Type B pancreatic cell (in vitro differentiated cells): ENCODE data around the gene RNASE1. TPM values are rescaled to one million over a fixed set of nuclear protein-coding genes. Genes with fewer than 3 reads are reported as not detected.
"Not testable (repeated sequence)": the region's sequence is repeated elsewhere in the genome, so short reads cannot be mapped to it uniquely, and the experiment has no call there.

Source experiments
- DNase-seq: peaks from one replicate; pipeline ENCODE4 v3.0.0; 2021; ENCODE audit warnings: mixed read lengths; ENCODE audit not compliant: unreplicated experiment; ENCODE audit errors: extremely low spot score
- H3K27ac Mint-ChIP-seq: 2 replicates; pipeline ENCODE4 v1.8.0; 2021; ENCODE audit warnings: mild to moderate bottlenecking, mixed read lengths
- H3K27me3 Mint-ChIP-seq: 2 replicates; pipeline ENCODE4 v1.8.0; 2021; ENCODE audit warnings: mixed read lengths
- H3K36me3 Mint-ChIP-seq: 2 replicates; pipeline ENCODE4 v1.8.0; 2021; ENCODE audit warnings: mixed read lengths
- H3K4me1 Mint-ChIP-seq: one replicate; pipeline ENCODE4 v1.8.0; 2021; ENCODE audit warnings: mixed read lengths; ENCODE audit not compliant: unreplicated experiment
- H3K4me3 Mint-ChIP-seq: 2 replicates; pipeline ENCODE4 v1.8.0; 2021; ENCODE audit warnings: mild to moderate bottlenecking, mixed read lengths
- H3K9me3 Mint-ChIP-seq: 2 replicates; pipeline ENCODE4 v1.8.0; 2021; ENCODE audit warnings: mixed read lengths
- total RNA-seq: library from RNA; stranded (reverse); gene quantifications from 2 replicates; pipeline ENCODE4 v1.2.1, GENCODE V29; 2021; ENCODE audit warnings: low replicate concordance
- TF ChIP-seq, protein P1 (sequence below): fragments of 200-600 bp; sonication (generic); conservative IDR thresholded peaks from 2 replicates; pipeline ENCODE4 v1.5.0; 2021; ENCODE audit warnings: antibody characterized with exemption, mild to moderate bottlenecking

RNASE1 gene
- total RNA-seq, 1 donor from 2014 or later, result 476 TPM

DNA sequence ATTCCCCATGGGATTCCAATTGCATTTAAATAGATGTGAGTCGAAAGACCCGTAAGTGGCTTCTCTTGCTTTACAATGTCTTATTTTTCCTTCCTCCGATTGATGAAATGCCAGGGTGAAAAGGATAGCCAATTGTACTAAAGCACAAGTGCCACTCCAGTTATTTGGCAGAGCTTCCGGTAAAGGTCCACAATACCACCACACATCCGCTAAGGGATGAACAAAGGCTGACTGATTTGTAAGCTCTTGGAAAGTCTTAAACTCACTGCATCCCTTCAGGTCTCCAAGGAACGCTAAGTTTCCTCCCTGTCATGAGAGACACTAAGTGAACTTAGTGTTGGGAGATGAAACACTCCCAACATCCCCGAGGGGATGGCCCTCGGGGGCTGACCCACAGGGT lies 21.2 kb upstream of the RNASE1 start:
- Mint-ChIP-seq H3K9me3 (peaks cover 9% of the 10 kb centered on the region), H3K4me1 (peaks cover 24% of the 10 kb centered on the region), H3K4me3 (no peak overlapping the region), H3K27ac (no peak overlapping the region), H3K36me3 (peaks cover 5% of the 10 kb centered on the region), H3K27me3 (no peaks in the 10 kb centered on the region)
- DNase-seq, result no peak
- TF ChIP-seq, protein P1, sequence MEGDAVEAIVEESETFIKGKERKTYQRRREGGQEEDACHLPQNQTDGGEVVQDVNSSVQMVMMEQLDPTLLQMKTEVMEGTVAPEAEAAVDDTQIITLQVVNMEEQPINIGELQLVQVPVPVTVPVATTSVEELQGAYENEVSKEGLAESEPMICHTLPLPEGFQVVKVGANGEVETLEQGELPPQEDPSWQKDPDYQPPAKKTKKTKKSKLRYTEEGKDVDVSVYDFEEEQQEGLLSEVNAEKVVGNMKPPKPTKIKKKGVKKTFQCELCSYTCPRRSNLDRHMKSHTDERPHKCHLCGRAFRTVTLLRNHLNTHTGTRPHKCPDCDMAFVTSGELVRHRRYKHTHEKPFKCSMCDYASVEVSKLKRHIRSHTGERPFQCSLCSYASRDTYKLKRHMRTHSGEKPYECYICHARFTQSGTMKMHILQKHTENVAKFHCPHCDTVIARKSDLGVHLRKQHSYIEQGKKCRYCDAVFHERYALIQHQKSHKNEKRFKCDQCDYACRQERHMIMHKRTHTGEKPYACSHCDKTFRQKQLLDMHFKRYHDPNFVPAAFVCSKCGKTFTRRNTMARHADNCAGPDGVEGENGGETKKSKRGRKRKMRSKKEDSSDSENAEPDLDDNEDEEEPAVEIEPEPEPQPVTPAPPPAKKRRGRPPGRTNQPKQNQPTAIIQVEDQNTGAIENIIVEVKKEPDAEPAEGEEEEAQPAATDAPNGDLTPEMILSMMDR, result no peak

DNA sequence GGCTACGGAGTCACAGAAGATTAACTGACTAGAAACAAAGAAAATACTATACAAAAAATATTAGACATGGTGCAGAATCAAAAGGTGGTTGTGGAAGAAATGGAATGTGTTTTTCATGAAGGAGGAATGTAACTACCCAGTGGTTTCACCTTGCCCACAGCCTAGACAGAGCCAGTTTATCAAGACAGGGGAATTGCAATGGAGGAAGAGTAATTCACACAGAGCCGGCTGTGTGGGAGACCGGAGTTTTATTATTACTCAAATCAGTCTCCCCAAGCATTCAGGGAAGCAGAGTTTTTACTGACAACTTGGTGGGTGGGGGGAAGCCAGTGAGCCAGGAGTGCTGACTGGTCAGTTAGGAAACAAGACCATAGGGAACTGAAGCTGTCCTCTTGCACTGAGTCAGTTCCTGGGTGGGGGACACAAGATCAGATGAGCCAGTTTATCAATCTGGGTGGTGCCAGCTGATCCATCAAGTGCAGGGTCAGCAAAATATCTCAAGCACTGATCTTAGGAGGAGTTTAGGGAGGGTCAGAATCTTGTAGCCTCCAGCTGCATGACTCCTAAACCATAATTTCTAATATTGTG lies 19.0 kb upstream of the RNASE1 start:
- peak overlapping the region; percentile 42 for H3K4me3 Mint-ChIP-seq
- peak overlapping the region; percentile 88 for H3K27ac Mint-ChIP-seq
- H3K36me3 Mint-ChIP-seq, H3K9me3 Mint-ChIP-seq, DNase-seq, H3K27me3 Mint-ChIP-seq: not testable (repeated sequence)
- H3K4me1 Mint-ChIP-seq, result peaks cover 24% of the 10 kb centered on the region

DNA sequence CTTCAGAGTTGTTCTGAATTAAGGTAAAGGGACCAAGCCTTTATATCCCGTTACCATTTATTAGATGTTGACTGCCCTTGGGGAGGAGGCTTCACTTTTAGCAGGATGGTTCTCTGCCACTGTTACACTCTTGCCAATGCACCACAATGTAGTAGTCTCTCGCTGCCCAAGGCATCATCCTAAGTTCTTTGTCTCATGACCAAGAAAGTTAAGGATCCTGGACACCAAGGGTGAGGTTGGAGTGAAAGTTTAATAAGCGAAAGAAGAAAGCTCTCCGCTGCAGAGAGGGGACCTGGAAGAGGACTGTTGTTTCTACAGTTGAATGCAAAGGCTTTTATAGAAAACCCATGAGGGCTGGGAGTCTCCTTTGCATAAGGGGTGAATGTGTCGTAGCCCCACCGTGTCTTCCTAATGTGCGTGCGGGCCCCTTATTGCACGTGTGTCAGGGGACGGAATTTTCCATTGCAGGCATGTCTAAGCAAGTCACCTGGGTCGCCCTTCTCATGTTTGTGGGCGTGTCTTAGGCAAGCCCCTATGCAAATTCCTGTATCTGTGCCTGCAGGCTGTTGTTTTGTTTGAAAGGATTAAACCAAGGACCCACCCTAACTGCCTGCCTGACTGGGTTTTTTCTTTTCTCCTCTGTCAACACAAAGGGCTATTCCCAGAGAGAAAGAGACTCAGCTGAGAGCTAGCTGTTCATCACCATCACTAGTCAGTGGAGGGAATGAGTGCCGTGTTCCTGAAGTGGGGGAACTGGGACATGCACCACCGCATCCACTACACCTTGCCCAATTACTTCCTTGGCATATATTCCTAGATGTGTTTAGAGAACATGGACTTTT lies 17.6 kb upstream of the RNASE1 start:
- TF ChIP-seq, protein P1, result no peak
- no peaks in the 10 kb centered on the region for H3K27me3 Mint-ChIP-seq
- no peak for DNase-seq
- peaks cover 18% of the 10 kb centered on the region for H3K4me1 Mint-ChIP-seq
- H3K9me3 Mint-ChIP-seq, result peaks cover 9% of the 10 kb centered on the region
- peak overlapping the region; percentile 88 for H3K27ac Mint-ChIP-seq
- H3K4me3 Mint-ChIP-seq, result peak overlapping the region; percentile 71
- H3K36me3 Mint-ChIP-seq, result peaks cover 5% of the 10 kb centered on the region

DNA sequence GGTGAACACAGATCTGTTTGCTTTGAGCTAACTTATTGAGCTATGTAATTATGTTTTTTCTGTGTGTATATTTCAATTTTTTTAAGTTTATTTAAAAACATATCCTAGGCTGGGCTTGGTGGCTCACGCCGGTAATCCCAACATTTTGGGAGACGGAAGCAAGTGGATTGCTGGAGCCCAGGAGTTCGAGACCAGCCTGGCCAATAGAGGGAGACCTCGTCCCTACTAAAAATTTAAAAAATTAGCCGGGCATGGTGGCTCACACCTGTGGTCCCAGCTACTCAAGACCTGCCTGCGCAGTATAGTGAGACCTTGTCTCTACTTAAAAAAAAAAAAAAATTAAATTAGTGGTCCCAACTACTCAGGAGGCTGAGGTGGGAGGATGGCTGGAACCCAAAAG lies 16.2 kb upstream of the RNASE1 start:
- H3K9me3 Mint-ChIP-seq, result peaks cover 9% of the 10 kb centered on the region
- DNase-seq, result no peak
- no peak overlapping the region for H3K27ac Mint-ChIP-seq
- TF ChIP-seq, protein P1, result peak; percentile 29
- H3K4me3 Mint-ChIP-seq, result no peak overlapping the region
- H3K4me1 Mint-ChIP-seq, result peaks cover 18% of the 10 kb centered on the region
- H3K27me3 Mint-ChIP-seq, result no peaks in the 10 kb centered on the region
- H3K36me3 Mint-ChIP-seq, result peaks cover 5% of the 10 kb centered on the region

DNA sequence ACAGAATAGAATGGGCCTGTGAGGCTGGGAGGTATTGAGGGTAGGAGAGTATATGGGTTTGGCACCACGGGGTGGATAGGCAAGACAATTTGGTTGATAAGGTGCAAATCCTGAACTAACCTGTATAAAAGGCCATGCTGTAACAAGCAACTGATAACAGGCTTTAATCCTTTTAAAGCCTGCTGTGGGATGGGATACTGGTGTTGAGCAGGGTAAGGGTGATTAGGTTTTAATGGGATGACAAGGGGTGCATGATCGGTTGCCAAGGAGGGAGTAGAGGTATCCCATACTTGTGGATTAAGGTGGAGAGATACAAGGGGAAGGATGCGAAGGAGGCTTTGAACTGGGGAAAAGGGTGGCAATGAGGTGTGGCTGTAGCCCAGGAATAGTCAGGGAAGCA lies 13.3 kb upstream of the RNASE1 start:
- not testable (repeated sequence) for H3K9me3 Mint-ChIP-seq, H3K4me1 Mint-ChIP-seq, DNase-seq, H3K4me3 Mint-ChIP-seq, H3K36me3 Mint-ChIP-seq, H3K27me3 Mint-ChIP-seq
- H3K27ac Mint-ChIP-seq, result peak overlapping the region; percentile 83

DNA sequence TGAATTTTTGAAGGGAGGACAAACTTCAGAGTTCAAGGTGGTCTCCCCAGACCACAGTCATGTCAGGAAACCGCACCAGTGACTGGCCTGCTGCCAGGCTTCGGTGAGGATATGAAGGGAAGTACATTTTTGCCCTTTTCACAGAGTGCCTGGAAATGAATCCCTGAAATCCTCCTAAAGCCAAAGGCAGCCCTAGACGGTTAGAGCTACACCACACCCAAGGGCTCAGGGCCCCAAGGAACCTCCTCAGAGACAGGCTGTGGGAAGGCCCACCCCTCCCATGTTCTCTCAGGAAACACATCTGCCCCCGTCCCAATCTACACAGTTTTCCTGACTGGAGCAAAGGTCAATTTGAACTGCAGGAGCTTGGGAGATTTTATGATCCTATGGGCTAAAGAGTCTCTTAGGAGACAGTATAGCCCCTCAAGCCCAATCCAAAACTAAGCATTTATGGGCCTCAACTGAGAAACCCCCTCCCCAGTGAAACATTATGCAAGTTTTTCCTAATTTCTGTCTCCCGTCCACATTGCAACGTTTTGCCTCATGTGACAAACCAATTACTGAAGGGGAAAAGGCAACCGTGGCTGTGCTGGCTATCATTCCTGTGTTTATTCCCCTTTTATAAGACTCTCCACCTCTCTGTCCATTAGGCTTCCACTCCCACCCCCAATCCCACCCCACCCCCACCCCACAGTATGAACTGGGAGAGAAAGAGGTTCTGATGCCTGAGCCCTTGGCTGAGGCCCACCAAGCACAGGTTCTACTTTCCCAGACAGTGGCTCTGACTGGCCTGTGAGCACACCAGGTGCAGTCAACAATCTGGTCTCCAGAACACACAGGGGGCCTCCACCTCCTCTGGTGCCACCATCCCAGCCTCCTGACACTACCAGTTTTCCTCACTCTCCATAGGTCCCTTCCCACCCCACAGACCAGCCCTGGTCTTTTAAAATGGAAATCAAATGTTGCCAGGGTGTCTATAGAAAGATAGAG lies 9.6 kb upstream of the RNASE1 start:
- TF ChIP-seq, protein P1, result no peak
- H3K36me3 Mint-ChIP-seq, result no peaks in the 10 kb centered on the region
- H3K4me1 Mint-ChIP-seq, result no peaks in the 10 kb centered on the region
- no peaks in the 10 kb centered on the region for H3K9me3 Mint-ChIP-seq
- H3K4me3 Mint-ChIP-seq, result no peak overlapping the region
- H3K27ac Mint-ChIP-seq, result no peak overlapping the region
- no peaks in the 10 kb centered on the region for H3K27me3 Mint-ChIP-seq
- DNase-seq, result no peak
